NCI-H2107 treated with DMSO at 0.1 percent for 48 hours (cell line): ENCODE results near the gene CCDC74A.
"Not testable (repeated sequence)": the region's sequence is repeated elsewhere in the genome, so short reads cannot be mapped to it uniquely, and the experiment has no call there.

Experiments
- DNase-seq: peaks from one replicate; lab custom pipeline; 2025; ENCODE audit not compliant: unreplicated experiment; lab: John Stamatoyannopoulos, UW

The CCDC74A gene

GRCh38 chr2:131544813-131545165 lies 17.1 kb downstream of the CCDC74A start:
- not testable (repeated sequence) for DNase-seq

- no peak for DNase-seq
Measured at GRCh38 chr2:131552871-131553270, 25.2 kb downstream of the CCDC74A start.

- no peak for DNase-seq
Measured at GRCh38 chr2:131556998-131557397, 29.3 kb downstream of the CCDC74A start.

GRCh38 chr2:131557558-131558321 lies 30.1 kb downstream of the CCDC74A start:
- DNase-seq = no peak

- no peak for DNase-seq
Measured at GRCh38 chr2:131566371-131566770, 38.7 kb downstream of the CCDC74A start.

GRCh38 chr2:131567891-131568290 lies 40.2 kb downstream of the CCDC74A start:
- no peak for DNase-seq

GRCh38 chr2:131568401-131568800 lies 40.7 kb downstream of the CCDC74A start:
- DNase-seq = not testable (repeated sequence)

- DNase-seq = no peak
Measured at GRCh38 chr2:131572175-131572574, 44.5 kb downstream of the CCDC74A start.

- DNase-seq = no peak
Measured at GRCh38 chr2:131577812-131578211, 50.1 kb downstream of the CCDC74A start.

GRCh38 chr2:131580187-131580586 lies 52.5 kb downstream of the CCDC74A start:
- DNase-seq = no peak
